Hindlimb muscle (tissue), 1 donor: ENCODE results near the gene ACTL10. TPM values are rescaled to one million over a fixed set of nuclear protein-coding genes. Genes with fewer than 3 reads are reported as not detected.

Experiments
- DNase-seq: peaks from one replicate; pipeline ENCODE4 v3.0.0-alpha.2; 2013
- polyA plus RNA-seq: library from polyadenylated mRNA; unstranded; fragments of 120-200 nt; gene quantifications from one replicate; pipeline ENCODE4 v1.2.1, GENCODE V29; 2013; ENCODE audit not compliant: insufficient read length

The ACTL10 gene
- polyA plus RNA-seq, 1 donor, result 0.46 TPM

DNA sequence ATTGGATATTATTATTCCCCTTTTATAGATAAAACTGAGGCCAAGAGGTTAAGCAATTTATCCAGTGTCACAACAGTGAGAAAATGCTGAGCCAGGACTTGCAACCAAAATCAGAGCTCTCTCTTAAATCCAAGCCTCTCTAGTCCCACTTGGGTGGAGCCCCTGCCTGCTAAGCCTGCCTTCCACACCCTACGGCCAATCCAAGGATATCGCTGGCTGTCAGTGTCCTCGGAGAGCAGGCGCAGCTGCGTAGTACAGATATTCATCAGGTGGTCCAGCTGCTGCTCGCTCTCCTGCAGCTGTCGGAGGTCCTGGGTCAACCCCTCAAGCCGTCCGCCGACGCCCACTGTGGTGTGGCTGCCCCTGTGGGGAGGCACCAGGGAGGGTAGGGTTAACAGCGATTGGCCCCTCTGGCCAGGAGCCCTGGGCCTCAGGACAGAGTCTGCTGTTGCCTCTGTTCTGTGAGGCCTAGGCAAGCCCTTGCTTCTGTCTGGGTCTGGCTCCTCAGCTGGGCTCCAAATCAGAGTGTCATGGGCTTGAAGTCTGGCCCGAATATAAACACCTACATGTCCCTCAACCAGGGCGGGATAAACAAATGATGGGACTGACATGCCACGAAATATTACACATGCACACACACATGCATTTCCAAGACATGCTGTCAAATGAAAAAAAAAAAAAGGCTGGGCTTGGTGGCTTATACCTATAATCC, 11.4 kb downstream of the ACTL10 start:
- peak; percentile 71 for DNase-seq

DNA sequence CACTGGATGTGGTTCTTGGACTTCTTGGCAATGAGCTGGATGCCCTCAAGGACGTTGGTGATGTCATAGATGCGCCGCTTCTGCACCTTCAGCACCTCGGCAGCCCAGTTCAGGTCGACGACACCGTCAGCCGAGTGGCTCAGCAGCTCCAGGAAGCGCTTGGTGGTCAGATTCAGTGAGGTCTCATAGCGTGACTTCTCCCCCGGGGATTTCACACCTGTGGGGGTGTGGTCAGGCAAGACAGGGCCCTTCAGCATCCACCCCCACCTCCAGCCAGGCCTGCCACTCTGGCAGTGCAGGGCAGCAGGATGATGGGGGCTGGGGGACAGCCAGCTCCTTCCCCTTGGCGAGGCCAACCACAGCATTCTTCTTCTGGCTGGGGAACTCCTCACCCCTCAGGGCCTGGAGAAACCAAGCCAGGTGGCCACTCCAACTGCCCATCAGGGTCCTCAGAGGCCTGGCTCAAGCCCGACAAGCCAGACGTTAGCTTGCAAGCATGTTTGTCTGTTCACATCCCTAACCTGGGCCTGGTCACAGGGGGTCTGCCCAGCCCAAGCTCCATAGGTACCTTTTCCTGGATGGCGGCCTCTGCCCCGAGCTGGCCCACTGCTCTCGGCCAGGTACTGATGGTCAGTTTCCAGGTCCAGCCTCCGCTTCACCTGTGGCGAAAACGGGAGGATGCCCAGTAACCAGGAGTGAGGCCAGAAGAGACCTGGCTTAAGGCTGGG, 13.2 kb downstream of the ACTL10 start:
- DNase-seq, result no peak

DNA sequence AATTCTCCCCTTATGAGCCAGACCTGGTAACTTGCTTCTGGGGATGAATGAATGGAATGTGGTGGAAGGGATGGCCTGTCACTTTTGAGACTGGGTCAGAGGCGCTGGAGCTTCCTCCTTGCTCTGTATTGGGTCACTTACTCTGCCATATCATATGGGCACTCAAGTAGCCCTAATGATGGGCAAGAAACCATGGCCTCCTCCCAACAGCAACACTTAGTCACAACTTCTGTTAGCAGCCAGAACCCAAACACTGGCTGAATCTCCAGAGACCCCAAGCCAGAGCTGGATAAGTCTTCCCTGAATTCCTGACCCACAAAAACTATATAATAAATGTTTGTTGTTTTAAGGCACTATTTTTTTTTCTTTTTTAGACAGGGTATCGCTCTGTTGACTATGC, 13.9 kb downstream of the ACTL10 start:
- no peak for DNase-seq

DNA sequence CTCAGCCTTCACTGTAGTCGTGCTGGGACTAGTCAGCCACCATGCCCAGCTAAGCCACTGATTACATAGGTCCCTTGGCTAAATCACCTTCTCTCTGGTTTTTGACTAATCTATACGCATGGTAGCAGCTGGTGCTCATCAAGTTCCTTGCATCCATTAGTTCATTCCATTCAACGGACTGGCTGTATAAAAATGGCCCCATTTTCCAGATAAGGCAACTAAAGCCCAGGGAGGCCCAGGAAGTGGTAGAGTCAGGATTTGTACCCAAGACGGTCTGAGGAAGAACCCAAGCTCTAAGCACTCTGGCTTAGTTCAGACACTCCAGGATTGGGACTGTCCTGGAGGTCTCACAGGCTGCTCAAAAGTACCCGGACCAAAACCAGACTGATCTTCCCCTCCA, 14.5 kb downstream of the ACTL10 start:
- DNase-seq, result no peak

DNA sequence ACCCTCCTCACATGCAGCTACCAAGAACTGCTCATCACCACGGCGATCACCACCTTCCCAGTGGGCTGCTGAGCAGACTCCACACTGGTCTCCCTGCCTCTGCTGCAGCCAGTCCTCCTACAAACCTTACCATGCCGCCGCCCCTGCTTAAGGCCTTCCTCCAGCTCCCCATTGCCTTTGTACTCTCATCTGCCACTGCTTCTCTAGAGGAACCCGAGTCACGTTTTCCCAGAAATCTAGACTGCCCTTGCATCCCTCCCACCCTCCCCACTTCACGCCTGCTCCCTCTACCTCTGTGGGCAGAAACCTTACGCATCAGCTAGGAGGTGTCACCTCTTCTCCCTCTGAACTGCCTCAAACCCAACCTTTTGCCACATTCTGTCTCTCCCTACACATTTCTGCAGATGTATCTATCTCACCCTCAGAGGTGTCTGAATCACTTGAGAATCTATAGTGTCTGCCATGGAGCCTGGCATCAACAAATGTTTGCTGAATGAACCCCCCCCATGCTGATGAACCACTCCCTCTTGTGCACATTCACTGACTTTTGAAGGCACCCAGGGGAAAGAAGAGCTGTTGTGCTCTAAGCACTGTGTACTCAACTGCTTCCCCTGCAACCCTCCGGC, 15.1 kb downstream of the ACTL10 start:
- DNase-seq, result no peak

GRCh38 chr20:33684533-33685327, 18.0 kb downstream of the ACTL10 start:
- DNase-seq, result no peak

DNA sequence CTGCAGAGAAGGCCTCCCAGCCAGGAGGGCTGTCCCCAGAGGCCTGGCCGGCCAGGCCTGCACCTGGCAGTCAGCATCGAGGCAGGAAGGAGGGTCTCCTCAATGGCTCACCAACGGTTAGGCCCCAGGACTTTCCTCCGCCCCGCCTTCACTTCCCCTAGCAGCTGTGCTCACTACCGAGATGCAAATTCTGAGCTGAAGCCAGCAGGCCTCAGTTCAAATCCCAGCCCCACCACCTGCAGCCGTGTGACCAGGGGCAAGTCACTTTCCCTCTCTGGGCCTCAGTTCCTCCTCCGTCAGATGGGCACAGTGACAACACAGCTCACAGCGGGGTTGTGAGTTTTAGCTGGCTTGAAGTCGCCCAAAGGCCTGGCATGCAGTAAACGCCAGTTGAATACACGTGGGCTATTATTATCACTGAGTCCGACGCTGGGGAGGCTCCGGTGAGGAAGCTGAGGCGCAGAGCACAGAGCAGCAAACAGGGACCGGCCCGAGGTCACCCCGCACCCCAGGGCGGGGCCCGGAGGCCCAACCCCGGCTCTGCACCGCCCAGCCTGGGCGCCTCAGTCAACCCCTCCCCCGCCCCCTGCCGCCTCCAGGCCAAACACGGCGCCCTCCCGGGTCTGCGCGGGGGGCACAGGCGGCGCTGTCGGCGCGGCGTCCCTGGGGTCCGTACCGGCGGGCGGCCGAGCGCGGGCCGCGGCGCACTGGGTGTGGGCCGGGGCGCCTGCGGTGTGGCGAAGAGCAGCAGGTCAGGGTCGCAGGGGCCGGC, 18.8 kb downstream of the ACTL10 start:
- DNase-seq, result peak; percentile 57

DNA sequence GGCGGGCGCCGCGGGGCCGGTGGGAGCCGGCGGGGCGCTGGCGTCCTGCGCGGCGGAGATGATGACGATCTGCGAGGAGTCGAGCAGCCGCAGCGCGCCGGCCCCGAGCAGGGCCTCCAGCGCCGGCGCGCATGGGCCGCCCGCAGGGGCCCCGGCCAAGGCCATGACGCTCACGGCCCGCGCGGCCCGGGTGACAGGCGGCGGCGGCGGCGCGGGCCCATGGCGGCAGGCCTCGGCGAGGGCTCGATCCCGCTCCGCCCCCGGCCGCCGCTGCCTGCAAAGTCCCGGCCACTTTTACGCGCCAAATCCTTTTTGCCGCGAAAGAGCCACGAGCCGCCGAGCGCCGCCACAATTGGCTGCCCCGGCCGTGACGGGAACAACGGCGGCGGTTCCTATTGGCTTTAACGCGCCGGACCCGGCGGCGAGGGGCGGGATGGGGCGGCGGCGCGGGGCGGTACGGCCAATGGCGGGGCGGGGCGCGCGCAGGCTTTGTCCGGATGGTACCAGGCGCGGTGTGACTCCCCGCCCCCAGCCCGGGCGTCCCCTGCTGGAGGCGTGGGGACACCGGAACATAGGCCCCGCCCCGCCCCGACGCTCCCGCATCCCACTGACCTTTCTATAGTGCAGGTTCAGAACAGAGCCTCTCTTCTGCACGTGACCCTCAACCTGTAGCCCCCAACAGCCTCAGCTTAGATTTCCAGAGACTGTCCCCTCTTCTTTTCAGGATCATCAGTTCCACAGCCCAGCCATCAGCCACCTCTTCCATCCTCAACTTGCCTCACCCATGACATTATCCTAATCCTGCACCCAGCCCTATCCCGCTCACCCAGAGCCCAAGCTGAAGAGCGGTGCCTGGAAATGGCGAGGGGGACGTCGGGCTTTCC, 19.6 kb downstream of the ACTL10 start, which contains the start of gene E2F1:
TSS of gene E2F1 (minus strand) at position 286 of the 884 bp plus-strand sequence. CDS start at position 165, 121 bp downstream.
- DNase-seq, result peak; percentile 94

GRCh38 chr20:33686984-33687366, 20.2 kb downstream of the ACTL10 start:
- no peak for DNase-seq

DNA sequence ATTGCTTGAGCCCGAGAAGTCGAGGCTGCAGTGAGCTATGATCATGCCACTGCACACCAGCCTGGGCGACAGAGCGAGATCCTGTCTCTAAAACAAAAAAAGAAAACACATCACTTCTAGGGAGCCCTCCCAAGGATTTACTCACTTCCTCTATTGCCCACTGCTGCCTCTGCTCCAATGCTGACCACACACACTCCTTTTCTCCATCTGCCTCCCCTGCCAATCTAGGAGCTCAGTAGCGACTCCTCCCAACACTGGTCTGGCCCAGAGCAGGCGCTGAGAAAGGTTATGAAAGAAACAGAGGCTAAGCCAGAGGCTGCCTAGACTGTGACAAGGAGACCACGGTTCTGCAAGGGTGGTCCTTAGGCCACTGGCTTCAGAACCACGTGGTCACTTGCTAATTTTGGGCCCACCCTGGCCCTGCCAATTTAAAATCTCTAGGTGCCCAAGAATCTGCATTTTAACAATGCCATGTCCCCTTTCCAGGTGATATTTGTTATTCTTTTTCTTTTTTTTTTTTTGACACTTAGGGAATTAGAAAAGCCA, 20.7 kb downstream of the ACTL10 start:
- no peak for DNase-seq

GRCh38 chr20:33687993-33688937, 21.5 kb downstream of the ACTL10 start:
- no peak for DNase-seq

DNA sequence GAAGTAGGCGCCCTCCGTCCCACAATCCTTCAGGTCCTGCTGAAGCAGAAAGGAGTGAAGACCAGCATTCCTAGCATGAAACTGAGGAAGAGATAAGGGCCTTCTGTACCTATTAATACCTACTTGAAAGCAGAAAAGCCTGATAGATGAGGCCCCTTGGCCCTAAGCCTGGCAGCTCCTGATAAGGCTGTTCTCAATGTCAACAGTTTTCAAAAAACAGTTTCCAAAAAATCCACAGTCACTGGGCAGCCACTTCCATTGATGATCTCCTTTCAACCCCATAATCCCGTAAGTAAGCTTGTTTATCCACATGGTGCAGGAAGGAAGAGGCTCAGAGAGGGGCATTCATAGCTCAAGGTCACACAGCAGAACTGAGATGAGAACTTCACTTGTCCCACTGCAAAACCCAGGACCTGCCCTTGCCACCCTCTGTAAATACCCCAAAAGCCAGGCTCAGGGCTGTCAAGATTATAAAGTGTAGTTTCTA, 22.2 kb downstream of the ACTL10 start:
- DNase-seq, result no peak

GRCh38 chr20:33689493-33689892, 22.8 kb downstream of the ACTL10 start:
- DNase-seq, result no peak

DNA sequence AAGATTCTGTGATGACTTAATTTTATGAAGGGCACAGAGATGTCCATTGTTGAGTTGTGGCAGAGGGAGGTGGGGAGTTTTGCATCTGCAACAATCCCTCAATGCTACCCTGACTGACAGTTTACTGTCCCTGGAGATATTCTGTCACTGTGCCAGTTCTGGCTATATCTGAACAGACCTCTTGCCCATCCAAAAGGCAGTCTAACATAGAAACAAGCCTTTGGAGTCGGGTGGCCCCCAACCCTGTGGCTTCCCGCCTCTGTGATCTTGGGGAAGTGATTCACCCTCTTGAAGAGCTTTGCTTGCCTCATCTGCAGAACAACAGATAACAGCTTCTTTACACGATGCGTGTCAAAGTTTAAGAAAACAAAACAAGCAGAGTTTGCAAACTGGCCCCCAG, 23.2 kb downstream of the ACTL10 start:
- DNase-seq, result no peak

DNA sequence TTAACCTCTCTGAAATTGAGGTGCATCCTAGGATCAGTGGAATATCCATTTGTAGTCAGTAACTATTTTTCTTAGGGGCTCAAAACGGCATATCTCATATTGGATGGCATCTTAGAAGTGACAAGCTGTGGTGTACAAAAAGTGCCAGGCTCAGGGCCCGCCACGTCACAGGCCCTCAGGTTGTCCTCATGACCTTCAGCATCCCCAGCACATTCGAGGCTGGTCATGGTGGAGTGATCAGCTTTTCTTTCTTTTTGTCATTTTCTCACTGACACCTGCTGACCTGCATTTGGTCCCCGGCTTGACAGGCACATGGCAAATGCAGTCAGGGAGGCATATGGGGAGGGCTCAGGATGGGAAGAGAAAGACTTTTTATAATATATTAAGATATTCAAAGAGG, 26.5 kb downstream of the ACTL10 start:
- no peak for DNase-seq

GRCh38 chr20:33693741-33694638, 27.2 kb downstream of the ACTL10 start:
- DNase-seq, result peak; percentile 64

DNA sequence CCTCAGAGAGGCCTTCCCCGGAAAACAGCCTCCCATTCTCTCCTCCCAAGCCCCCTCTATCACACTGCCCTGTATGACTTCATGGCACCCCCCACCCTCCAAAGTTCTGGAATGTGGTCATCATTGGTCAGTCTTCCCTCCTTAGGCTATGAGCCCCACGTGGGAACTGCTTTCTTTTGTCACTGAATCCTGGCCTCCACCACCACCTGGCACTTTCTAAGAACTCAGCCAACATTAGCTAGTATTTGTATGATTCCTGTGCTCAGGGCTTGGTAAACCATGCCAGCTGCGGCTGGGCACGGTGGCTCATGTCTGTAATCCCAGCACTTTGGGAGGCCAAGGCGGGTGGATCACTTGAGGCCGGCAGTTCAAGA, 27.9 kb downstream of the ACTL10 start:
- DNase-seq, result no peak

- DNase-seq, result no peak
These were observed 29.7 kb downstream of the ACTL10 start for GRCh38 chr20:33696448-33696847.
